ENCODE results near the gene CTDNEP1.

Gene CTDNEP1

GRCh38 chr17:7226721-7227710 is 24.5 kb downstream of the CTDNEP1 start:
- DNase-seq, result no peak

- DNase-seq, result no peak
Measured at GRCh38 chr17:7225711-7226331, 25.7 kb downstream of the CTDNEP1 start.

GRCh38 chr17:7224661-7225111 is 26.8 kb downstream of the CTDNEP1 start:
- DNase-seq, result no peak

DNA sequence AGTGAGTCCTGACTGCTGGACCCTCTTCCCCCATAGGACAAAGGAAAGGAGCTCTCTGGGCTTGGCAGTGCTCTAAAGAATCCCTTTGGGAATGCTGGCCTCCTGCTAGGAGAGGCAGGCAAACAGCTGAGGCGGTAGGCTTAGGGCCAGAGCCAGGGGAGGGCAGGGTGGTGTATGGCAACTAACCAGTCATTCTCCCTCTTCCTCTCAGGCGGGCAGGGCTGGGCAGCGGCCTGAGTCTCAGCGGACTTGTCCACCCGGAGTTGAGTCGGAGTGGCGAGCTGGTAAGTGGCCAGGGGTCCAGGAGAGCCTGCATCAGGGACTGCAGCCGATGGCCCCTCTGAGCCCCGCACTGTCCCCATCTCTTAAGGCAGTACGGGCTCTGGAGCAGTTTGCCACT is 27.4 kb downstream of the CTDNEP1 start:
- no peak for DNase-seq

DNA sequence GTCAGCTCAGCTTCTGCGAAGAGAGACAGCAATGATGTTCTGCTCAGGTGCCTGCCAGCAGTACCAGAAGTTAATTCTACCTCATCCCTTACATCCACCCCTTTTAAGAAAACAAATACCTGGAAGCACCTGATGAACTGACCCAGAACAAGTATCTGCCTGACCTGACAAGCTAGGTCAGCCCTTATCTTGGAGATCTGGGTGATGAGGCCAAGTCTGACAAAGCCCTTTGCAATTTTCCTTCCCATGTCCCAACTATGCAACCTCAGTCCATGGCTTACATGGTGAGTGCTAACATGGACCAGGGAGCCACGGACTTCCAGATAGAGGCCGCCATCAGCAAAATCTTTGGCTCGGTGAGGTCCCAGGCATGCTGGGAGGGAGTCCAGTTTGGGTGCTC is 28.2 kb downstream of the CTDNEP1 start:
- no peak for DNase-seq

GRCh38 chr17:7222972-7223292 is 28.6 kb downstream of the CTDNEP1 start:
- DNase-seq, result no peak

- DNase-seq, result no peak
Measured at GRCh38 chr17:7222093-7222971, 29.2 kb downstream of the CTDNEP1 start.

GRCh38 chr17:7221278-7222092 is 30.0 kb downstream of the CTDNEP1 start:
- DNase-seq, result no peak

DNA sequence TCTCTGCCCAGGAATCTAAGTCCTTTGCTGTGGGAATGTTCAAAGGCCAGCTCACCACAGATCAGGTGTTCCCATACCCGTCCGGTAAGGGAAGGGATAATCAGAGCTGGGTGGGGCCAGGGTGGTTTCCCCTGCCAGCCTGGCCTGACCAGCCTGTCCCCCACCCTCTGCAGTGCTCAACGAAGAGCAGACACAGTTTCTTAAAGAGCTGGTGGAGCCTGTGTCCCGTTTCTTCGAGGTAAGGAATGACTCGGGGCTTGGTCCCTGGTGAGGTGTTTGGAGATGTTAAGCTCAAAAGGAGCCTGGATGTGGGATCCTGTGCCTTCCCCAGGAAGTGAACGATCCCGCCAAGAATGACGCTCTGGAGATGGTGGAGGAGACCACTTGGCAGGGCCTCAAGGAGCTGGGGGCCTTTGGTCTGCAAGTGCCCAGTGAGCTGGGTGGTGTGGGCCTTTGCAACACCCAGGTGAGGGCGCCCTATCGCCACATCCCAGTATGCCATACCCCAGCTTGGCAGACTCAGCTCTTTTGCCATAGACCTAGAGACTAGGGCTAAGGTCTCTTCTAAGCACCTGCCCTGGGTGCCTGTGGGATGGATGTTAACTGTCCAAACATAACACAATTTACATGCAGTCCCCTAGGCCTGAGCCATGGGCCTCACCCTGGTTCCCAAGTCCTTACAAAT is 30.8 kb downstream of the CTDNEP1 start:
- DNase-seq, result peak; percentile 46 to 62

DNA sequence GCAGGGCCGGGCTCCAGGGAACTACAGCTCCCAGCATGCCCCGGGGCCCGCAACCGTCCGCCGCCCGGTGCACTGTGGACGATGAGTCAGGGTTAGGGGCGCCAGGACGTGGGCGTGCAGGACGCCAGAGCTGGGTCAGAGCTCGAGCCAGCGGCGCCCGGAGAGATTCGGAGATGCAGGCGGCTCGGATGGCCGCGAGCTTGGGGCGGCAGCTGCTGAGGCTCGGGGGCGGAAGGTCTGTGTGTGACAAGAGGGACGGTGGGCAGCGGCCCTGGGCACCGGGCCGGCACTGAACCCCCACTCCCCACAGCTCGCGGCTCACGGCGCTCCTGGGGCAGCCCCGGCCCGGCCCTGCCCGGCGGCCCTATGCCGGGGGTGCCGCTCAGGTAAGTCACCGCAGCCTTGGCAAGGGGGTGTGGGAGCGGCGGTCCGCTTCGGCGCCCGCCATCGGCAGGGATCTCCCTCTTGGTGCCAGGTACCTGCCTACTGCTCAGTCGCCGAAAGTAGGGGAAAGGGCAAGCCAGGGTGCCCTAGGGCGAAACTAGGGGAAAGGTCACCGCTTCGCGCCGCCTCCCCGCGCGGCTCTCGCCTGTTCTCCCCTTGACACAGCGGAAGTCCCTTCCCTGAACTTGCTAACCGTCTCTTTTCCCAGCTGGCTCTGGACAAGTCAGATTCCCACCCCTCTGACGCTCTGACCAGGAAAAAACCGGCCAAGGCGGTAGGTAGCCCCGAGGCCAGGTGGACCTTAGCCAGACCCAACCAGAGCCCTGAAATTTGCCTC is 31.5 kb downstream of the CTDNEP1 start, which contains the start of the genes ACADVL and DLG4:
ACADVL (plus strand) TSS at position 127 of the 781 bp plus-strand sequence; CDS start at position 174, 47 bp downstream.
DLG4 (minus strand) TSS at position 25 of the 781 bp plus-strand sequence.
- peak; percentile 76 to 88 for DNase-seq

- no peak for DNase-seq
Measured at GRCh38 chr17:7219229-7219811, 32.2 kb downstream of the CTDNEP1 start.

GRCh38 chr17:7218758-7219157 is 32.8 kb downstream of the CTDNEP1 start:
- DNase-seq, result no peak

GRCh38 chr17:7218166-7218565 is 33.4 kb downstream of the CTDNEP1 start:
- DNase-seq, result no peak

DNA sequence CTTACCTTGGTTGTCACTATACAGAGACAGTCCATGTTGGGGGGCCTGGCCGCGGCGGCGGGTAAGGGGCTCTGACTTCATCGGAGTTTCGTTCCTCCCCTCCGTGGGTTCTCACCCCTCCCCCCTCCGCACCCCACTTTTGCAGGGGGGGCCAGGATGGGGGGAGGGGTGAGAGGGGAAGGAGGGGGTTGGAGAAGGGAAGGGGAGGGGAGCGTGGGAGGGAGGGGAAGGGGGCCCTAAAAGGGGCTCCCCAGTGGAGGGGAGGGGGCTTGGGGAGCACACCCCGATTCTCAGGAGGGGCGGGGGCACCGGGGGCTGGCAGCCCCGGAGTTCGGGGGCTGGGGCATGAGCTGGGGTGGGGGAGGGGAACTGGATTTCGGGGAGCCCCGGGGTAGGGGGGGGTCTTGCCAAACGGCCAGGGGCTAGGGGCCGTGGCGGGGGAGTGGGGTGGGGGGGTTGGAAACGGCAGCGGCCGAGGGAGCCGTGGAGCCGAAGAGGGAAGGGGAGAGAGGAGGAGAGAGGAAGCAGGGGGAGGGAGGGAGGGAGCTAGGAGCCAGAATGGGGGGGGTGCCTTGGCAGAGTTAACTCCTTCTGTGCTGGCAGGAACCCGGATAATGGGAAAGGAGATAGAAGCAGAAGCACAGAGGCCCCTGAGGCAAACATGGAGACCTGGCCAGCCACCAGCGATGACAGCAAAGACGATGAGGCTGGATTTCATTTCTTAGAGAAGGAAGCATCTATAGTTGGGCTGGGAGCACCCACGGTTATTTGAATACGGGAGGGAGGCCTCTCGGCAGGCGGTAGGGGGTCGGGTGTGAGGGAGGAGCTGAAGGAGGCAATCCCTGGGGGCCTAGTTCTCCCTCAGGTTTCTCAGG is 34.2 kb downstream of the CTDNEP1 start:
- DNase-seq, result peak; percentile 40 to 47

DNA sequence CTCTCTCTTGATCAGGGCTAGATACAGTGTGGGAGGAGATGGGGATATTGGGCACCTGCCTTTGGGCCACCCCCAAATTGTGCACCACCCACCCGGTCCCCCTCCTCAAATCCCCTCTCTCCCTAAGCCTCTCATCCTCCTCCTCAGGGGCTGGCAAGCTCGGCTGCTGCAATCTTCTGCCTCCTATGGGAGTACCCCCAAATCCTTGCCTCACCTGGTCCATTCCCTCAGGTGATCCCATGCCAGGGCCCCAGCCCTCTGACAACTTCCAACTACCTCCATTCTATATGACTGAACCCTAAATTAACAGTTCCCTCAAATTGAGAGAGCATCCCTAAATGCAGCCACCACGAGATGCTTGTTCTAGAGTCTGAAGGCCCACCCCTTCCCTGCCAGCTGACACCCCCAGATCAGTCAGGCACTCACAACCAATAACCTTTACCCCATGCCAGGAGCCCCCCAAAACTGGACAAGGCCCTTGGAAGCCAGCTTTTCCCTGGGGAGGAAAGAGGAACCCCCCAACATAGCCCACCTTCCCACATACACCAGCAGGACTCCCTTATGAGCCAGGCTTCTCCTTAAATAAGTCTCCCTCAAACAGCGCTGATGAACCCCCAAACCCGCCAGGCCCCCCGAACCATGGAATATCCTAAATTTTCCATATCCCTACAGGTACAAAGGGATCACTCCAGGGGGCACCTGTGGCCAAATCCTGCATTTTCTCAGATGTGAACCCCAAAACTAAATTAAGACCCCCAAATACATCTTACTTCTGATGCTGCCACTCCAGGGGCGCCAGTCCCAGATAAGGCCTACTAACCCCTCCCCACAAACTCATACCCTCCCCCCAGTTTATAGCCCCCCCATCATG is 35.1 kb downstream of the CTDNEP1 start:
- no peak for DNase-seq

GRCh38 chr17:7215652-7216180 is 35.8 kb downstream of the CTDNEP1 start:
- no peak for DNase-seq

GRCh38 chr17:7215136-7215638 is 36.3 kb downstream of the CTDNEP1 start:
- DNase-seq, result no peak
